Peyer's patch (tissue), 4 donors: Measurements from ENCODE around the gene PYGO2. TPM values are rescaled to one million over a fixed set of nuclear protein-coding genes. Genes with fewer than 3 reads are reported as not detected.

Experiments
- DNase-seq, 3 donors: peaks; one replicate each; pipeline ENCODE4 v3.0.0-alpha.2; 2017 to 2019
- H3K27ac ChIP-seq, 4 donors: fragments of 200-600 bp; sonication (generic); one replicate each; pipeline ENCODE4 v1.5.1; 2016 to 2019
- H3K27me3 ChIP-seq, 2 donors: fragments of 200-600 bp; sonication (generic); one replicate each; pipeline ENCODE4 v1.5.1; 2019
- H3K36me3 ChIP-seq, 3 donors: fragments of 200-600 bp; sonication (generic); one replicate each; pipeline ENCODE4 v1.5.1; 2016 to 2019
- H3K4me1 ChIP-seq, 4 donors: fragments of 200-600 bp; sonication (generic); one replicate each; pipeline ENCODE4 v1.5.1; 2016 to 2019
- H3K4me3 ChIP-seq, 4 donors: fragments of 200-600 bp; sonication (generic); 1 replicate in 3 of 4; 2 replicates in 1 of 4; pipeline ENCODE4 v1.5.1; 2016 to 2019; ENCODE audit warnings: mild to moderate bottlenecking in 1 of 4
- H3K9me3 ChIP-seq, 4 donors: fragments of 200-600 bp; sonication (generic); one replicate each; pipeline ENCODE4 v1.5.1; 2016 to 2019; ENCODE audit warnings: mild to moderate bottlenecking in 1 of 4
- CTCF ChIP-seq, 6 experiments: fragments of 450-650 bp in 4 of 6; fragments of 200-600 bp in 2 of 6; sonication (generic) in 1 of 6; IDR thresholded peaks; one replicate each; pipeline ENCODE4 v1.5.1; 2017 to 2019; ENCODE audit warnings: antibody characterized with exemption in 6 of 6, mild to moderate bottlenecking in 3 of 6, moderate library complexity in 1 of 6
- POLR2A ChIP-seq, 2 donors: fragments of 450-650 bp; IDR thresholded peaks; one replicate each; pipeline ENCODE4 v1.5.1; 2017; ENCODE audit warnings: antibody characterized with exemption in 2 of 2, mild to moderate bottlenecking in 2 of 2, moderate library complexity in 2 of 2
- total RNA-seq, 4 donors: library from RNA; depleted of rRNA; stranded (reverse); fragments of >200 nt; gene quantifications; one replicate each; pipeline ENCODE4 v1.1.0, GENCODE V29; 2016

Gene PYGO2
- total RNA-seq, 4 donors from 2014 or later, result 32.2 to 48.9 (median 34.2) TPM

- Histone ChIP-seq H3K4me1 (peaks cover 4 to 53% (median 33%) of the 10 kb centered on the region in 4 donors), H3K27me3 (no peaks in the 10 kb centered on the region), H3K36me3 (peaks cover 0 to 37% (median 0%) of the 10 kb centered on the region in 3 donors), H3K4me3 (no peak overlapping the region), H3K27ac (peak overlapping the region; percentile 57 to 85 (median 72)), H3K9me3 (no peaks in the 10 kb centered on the region)
- TF ChIP-seq CTCF (IDR thresholded peaks at IDR 0.05) (no peak), POLR2A (IDR thresholded peaks at IDR 0.05) (peak in 1 of 2 donors; percentile 48)
- peak in 2 of 3 donors; percentile 79 for DNase-seq
These were observed 17.0 kb downstream of the PYGO2 start for GRCh38 chr1:154944401-154945159.

- H3K27me3 ChIP-seq, result no peaks in the 10 kb centered on the region
- peaks cover 4 to 53% (median 33%) of the 10 kb centered on the region in 4 donors for H3K4me1 ChIP-seq
- no peak overlapping the region for H3K4me3 ChIP-seq
- H3K27ac ChIP-seq, result peak overlapping the region; percentile 57 to 85 (median 72)
- no peaks in the 10 kb centered on the region for H3K9me3 ChIP-seq
- TF ChIP-seq CTCF (IDR thresholded peaks at IDR 0.05) (peak; percentile 44 to 77 (median 69)), POLR2A (IDR thresholded peaks at IDR 0.05) (no peak)
- peak; percentile 58 to 73 (median 67) for DNase-seq
- peaks cover 0 to 33% (median 0%) of the 10 kb centered on the region in 3 donors for H3K36me3 ChIP-seq
These were observed 17.8 kb downstream of the PYGO2 start for GRCh38 chr1:154943649-154944400.

GRCh38 chr1:154941333-154942013, 20.1 kb downstream of the PYGO2 start:
- H3K27ac ChIP-seq, result peak overlapping the region; percentile 24 to 77 (median 63)
- TF ChIP-seq CTCF (IDR thresholded peaks at IDR 0.05) (no peak), POLR2A (IDR thresholded peaks at IDR 0.05) (no peak)
- H3K4me3 ChIP-seq, result no peak overlapping the region
- no peak for DNase-seq
- peaks cover 0 to 15% (median 0%) of the 10 kb centered on the region in 3 donors for H3K36me3 ChIP-seq
- no peaks in the 10 kb centered on the region for H3K9me3 ChIP-seq
- H3K4me1 ChIP-seq, result peaks cover 4 to 61% (median 36%) of the 10 kb centered on the region in 4 donors
- H3K27me3 ChIP-seq, result no peaks in the 10 kb centered on the region

GRCh38 chr1:154940651-154941194, 20.9 kb downstream of the PYGO2 start:
- TF ChIP-seq POLR2A (IDR thresholded peaks at IDR 0.05), result no peak
- no peak for TF ChIP-seq CTCF (IDR thresholded peaks at IDR 0.05)
- Histone ChIP-seq H3K4me1 (peaks cover 4 to 60% (median 38%) of the 10 kb centered on the region in 4 donors), H3K36me3 (peaks cover 0 to 8% (median 0%) of the 10 kb centered on the region in 3 donors), H3K4me3 (no peak overlapping the region), H3K9me3 (no peaks in the 10 kb centered on the region), H3K27me3 (no peaks in the 10 kb centered on the region), H3K27ac (no peak overlapping the region)
- DNase-seq, result no peak

- no peak overlapping the region for H3K4me3 ChIP-seq
- no peak for TF ChIP-seq CTCF (IDR thresholded peaks at IDR 0.05)
- no peak for TF ChIP-seq POLR2A (IDR thresholded peaks at IDR 0.05)
- peaks cover 0 to 5% (median 0%) of the 10 kb centered on the region in 3 donors for H3K36me3 ChIP-seq
- H3K9me3 ChIP-seq, result no peaks in the 10 kb centered on the region
- DNase-seq, result no peak
- H3K4me1 ChIP-seq, result peaks cover 4 to 60% (median 39%) of the 10 kb centered on the region in 4 donors
- no peaks in the 10 kb centered on the region for H3K27me3 ChIP-seq
- H3K27ac ChIP-seq, result no peak overlapping the region
These were observed 21.4 kb downstream of the PYGO2 start for GRCh38 chr1:154940213-154940560.
